AG10803 (cell line): ENCODE data around the gene DNMT3L.

ENCODE experiments used
- DNase-seq: peaks from one replicate; pipeline ENCODE4 v3.0.0; 2010; ENCODE audit warnings: low read depth
- H3K4me3 ChIP-seq: 2 replicates; pipeline ENCODE4 v1.5.1; 2011; ENCODE audit warnings: mild to moderate bottlenecking, low read length, control low read depth
- TF ChIP-seq, protein P1 (sequence below): conservative IDR thresholded peaks from 2 replicates; pipeline ENCODE4 v1.5.1; 2011; ENCODE audit warnings: mild to moderate bottlenecking, low read length, control low read depth, inconsistent platforms

DNMT3L gene

DNA sequence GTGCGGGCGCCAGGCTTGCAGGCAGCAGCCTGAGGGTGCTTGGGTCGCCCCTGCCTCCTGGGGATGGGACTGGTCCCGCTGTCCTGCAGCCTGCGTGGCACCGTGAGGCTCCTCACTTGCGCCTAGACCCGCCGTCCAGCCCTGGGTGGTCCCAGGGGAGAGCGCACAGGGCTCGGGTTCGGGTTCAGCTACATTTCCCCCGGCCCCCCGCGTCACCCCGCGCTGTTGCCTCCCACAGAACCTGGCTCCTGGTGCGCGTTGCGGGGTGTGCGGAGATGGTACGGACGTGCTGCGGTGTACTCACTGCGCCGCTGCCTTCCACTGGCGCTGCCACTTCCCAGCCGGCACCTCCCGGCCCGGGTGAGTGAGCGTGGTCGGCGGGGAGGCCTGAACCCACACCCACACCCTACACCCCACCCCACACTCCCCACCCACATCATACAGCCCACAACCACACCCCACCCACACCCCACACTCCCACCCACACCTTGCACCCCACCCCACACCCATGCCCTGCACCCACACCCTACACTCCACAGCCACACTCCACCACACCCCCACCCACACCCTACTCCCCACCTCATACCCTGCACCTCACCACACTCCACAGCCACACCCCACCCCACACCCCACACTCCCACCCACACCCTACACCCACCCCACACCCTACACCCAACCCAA, 32.0 kb upstream of the DNMT3L start:
- TF ChIP-seq, protein P1, sequence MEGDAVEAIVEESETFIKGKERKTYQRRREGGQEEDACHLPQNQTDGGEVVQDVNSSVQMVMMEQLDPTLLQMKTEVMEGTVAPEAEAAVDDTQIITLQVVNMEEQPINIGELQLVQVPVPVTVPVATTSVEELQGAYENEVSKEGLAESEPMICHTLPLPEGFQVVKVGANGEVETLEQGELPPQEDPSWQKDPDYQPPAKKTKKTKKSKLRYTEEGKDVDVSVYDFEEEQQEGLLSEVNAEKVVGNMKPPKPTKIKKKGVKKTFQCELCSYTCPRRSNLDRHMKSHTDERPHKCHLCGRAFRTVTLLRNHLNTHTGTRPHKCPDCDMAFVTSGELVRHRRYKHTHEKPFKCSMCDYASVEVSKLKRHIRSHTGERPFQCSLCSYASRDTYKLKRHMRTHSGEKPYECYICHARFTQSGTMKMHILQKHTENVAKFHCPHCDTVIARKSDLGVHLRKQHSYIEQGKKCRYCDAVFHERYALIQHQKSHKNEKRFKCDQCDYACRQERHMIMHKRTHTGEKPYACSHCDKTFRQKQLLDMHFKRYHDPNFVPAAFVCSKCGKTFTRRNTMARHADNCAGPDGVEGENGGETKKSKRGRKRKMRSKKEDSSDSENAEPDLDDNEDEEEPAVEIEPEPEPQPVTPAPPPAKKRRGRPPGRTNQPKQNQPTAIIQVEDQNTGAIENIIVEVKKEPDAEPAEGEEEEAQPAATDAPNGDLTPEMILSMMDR, result no peak
- DNase-seq, result no peak
- H3K4me3 ChIP-seq, result no peak overlapping the region

DNA sequence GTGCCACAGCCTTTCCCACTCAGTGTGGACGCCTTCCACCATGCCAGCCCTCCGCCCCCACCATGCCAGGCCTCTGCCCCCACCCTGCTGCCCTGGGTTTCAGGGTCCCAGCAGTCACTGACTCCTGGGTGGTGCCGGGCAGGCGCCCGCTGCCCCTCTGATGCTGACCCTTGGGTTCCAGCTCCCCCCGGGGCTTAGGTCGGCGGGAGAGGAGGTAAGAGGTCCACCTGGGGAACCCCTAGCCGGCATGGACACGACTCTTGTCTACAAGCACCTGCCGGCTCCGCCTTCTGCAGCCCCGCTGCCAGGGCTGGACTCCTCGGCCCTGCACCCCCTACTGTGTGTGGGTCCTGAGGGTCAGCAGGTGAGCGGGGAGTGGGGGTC, 31.1 kb upstream of the DNMT3L start:
- DNase-seq, result no peak
- TF ChIP-seq, protein P1, result no peak
- H3K4me3 ChIP-seq, result no peak overlapping the region

DNA sequence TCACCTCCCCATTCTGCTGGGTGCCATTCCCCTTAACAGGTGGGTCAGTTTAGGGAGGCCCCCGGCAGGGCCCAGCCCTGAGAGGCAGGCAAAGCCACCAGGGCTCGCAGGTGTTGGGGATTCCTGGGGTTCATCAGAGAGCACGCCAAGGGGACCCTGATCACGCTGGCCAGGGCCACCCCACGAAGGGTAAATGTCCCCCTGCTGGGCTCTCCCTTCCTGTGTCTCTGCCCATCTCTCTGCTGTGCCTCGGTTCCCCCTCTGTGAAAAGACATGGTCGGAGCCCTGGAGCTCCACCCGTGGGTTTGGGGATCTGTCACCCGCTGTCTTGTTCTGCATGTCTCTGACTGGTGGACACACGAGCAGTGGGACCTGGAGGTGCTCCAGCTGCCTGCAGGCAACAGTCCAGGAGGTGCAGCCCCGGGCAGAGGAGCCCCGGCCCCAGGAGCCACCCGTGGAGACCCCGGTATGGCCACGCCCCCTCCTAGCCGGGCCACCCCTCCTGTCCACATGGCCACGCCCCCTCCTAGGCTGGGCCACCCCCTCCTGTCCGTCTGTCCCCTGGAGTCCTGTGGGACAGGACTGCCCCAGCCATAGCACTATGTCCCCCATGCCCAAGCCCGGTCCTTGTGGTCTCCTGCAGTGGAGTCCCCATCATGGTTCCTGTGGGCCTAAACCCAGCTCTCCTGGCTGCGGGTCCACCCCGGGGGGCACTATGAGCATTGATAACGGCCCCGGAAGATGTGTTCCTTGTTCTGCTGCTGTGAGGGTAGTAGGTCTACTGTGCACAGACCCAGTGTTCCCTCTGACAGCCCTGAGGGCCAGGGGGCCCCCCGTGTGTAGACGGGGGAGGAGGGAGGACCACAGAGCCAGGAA, 30.5 kb upstream of the DNMT3L start:
- no peak for DNase-seq
- H3K4me3 ChIP-seq, result no peak overlapping the region
- TF ChIP-seq, protein P1, result no peak

DNA sequence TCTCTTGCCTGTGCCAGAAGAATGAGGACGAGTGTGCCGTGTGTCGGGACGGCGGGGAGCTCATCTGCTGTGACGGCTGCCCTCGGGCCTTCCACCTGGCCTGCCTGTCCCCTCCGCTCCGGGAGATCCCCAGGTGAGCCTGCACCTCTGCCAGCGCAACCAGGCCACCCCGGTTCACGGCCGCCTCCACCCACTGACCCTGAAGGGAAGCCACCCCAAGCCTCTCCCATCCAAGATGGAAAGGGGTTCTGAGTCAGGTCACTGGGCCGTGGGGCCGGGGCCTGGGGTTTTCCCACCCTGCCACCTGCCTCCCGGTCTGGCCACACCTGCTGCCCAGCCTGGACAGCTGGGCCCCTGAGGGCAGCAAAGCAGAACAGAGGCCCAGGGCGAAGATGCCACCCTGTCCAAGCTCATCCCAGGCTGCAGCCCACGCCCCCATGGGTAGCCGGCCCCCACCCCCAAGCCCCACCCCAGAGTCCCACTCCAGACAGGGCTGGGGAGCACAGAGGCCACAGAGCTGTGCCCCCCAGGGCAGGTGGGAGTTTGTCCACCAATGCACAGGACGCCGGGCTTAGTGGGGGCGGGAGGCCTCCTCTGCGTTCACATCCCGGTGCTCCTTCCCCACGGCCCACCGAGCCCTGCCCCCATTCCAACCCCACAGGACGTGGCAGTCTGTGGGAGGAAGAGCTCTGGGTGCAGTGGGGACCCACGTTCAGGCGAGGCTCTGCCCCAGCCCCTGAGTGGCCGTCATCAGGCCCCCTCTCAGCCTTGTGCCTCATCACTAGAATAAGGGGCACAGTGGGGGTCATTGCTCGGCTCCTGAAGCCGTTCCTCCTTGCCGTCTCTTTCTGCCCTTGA, 29.6 kb upstream of the DNMT3L start:
- TF ChIP-seq, protein P1, result no peak
- no peak overlapping the region for H3K4me3 ChIP-seq
- DNase-seq, result no peak

DNA sequence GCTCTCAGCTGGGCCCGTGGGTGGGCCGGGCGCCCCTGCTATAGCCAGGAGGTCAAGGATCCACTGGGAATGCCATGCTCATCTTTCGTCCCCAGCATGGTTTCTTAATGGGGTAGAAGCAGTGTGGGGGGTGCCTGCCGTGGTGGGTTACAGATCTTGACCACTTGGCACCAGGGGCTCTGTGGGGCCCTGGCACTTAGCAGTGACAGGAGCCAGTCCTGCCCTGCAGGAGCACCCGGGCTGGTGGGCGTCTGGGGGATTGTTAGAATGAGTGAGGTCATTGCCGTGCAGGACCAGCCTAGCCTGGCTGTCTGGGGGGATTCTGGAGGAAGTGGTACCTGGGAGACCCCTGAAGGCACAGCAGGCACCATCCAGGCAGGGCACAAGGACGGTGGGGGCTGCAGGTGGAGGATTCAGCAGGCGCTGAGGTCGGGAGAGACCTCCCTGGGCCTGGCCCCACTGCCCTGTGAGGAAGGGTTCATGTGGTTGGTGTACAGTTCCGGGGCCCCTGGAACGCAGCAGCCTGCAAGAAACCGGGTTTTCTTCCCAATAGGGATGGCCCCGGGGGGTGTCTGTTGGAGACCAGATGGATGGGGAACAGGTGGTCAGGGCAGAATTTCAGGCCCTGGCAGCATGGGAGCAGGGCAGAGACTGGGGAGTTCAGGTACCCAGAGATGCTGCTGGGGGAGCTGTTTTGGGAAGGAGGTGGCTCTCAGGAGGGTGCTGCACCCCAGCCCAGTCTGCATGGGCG, 28.8 kb upstream of the DNMT3L start:
- DNase-seq, result no peak
- TF ChIP-seq, protein P1, result no peak
- H3K4me3 ChIP-seq, result no peak overlapping the region

DNA sequence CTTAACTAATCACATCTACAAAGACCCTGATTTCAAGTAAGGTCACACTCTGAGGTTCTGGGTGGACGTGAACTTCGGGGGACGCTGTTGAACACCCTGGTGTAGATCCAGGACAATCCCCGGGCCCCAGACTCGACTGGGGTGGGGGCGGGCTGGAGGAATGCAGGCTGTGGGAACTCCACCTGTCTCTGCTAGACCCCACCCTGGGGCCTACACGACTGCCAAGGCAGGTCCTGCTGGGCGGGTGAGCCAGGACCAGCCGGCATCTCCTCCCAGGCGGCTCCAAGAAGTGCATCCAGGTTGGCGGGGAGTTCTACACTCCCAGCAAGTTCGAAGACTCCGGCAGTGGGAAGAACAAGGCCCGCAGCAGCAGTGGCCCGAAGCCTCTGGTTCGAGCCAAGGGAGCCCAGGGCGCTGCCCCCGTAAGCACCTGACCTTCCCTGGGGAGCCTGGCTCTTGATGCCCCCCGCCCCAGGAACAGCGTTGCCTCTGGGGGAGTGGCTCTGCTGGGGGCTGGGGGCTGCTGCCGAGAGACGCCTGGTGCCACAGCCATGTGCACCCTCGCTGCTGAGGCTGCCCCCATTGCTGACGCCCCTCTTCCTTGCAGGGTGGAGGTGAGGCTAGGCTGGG, 27.8 kb upstream of the DNMT3L start:
- H3K4me3 ChIP-seq, result no peak overlapping the region
- TF ChIP-seq, protein P1, result no peak
- DNase-seq, result no peak
